ENCODE measurements around the gene GRK3.

The GRK3 gene

GRCh38 chr22:25637032-25637431 is 72.6 kb downstream of the GRK3 start:
- Histone ChIP-seq H3K4me1 (ENCODE audit: control insufficient read depth, insufficient read depth, low read length) (no peaks in the 10 kb centered on the region), H3K9me3 (ENCODE audit: control insufficient read depth, insufficient read depth, low read length) (no peaks in the 10 kb centered on the region), H3K36me3 (ENCODE audit: control insufficient read depth, insufficient read depth, low read length) (no peaks in the 10 kb centered on the region), H3K27me3 (ENCODE audit: control insufficient read depth, insufficient read depth, low read length) (no peaks in the 10 kb centered on the region), H3K4me3 (ENCODE audit: low read depth, low read length) (no peak overlapping the region), H3K9ac (ENCODE audit: low read depth, low read length) (no peak overlapping the region)

- Histone ChIP-seq H3K4me1 (ENCODE audit: control insufficient read depth, insufficient read depth, low read length) (no peaks in the 10 kb centered on the region), H3K36me3 (ENCODE audit: control insufficient read depth, insufficient read depth, low read length) (no peaks in the 10 kb centered on the region), H3K9ac (ENCODE audit: low read depth, low read length) (no peak overlapping the region)
Measured at GRCh38 chr22:25637672-25638071, 73.2 kb downstream of the GRK3 start.

GRCh38 chr22:25638638-25639037 is 74.2 kb downstream of the GRK3 start:
- Histone ChIP-seq H3K4me3 (ENCODE audit: low read depth, low read length) (no peak overlapping the region), H3K27me3 (ENCODE audit: control insufficient read depth, insufficient read depth, low read length) (no peaks in the 10 kb centered on the region), H3K4me1 (ENCODE audit: control insufficient read depth, insufficient read depth, low read length) (peaks cover 7% of the 10 kb centered on the region), H3K9ac (ENCODE audit: low read depth, low read length) (no peak overlapping the region), H3K36me3 (ENCODE audit: control insufficient read depth, insufficient read depth, low read length) (no peaks in the 10 kb centered on the region), H3K9me3 (ENCODE audit: control insufficient read depth, insufficient read depth, low read length) (no peaks in the 10 kb centered on the region)

More at GRCh38 chr22:25637672-25638071, 73.2 kb downstream of the GRK3 start:
- Histone ChIP-seq H3K4me3 (ENCODE audit: low read depth, low read length) (no peak overlapping the region), H3K27me3 (ENCODE audit: control insufficient read depth, insufficient read depth, low read length) (no peaks in the 10 kb centered on the region), H3K9me3 (ENCODE audit: control insufficient read depth, insufficient read depth, low read length) (no peaks in the 10 kb centered on the region)

GRCh38 chr22:25641650-25642049 is 77.2 kb downstream of the GRK3 start:
- peaks cover 10% of the 10 kb centered on the region for H3K4me1 ChIP-seq (ENCODE audit: control insufficient read depth, insufficient read depth, low read length)
- H3K9ac ChIP-seq (ENCODE audit: low read depth, low read length): no peak overlapping the region
- H3K27me3 ChIP-seq (ENCODE audit: control insufficient read depth, insufficient read depth, low read length): no peaks in the 10 kb centered on the region
- no peaks in the 10 kb centered on the region for H3K9me3 ChIP-seq (ENCODE audit: control insufficient read depth, insufficient read depth, low read length)
- no peaks in the 10 kb centered on the region for H3K36me3 ChIP-seq (ENCODE audit: control insufficient read depth, insufficient read depth, low read length)
- H3K4me3 ChIP-seq (ENCODE audit: low read depth, low read length): no peak overlapping the region

- H3K9me3 ChIP-seq (ENCODE audit: control insufficient read depth, insufficient read depth, low read length): no peaks in the 10 kb centered on the region
- peaks cover 10% of the 10 kb centered on the region for H3K4me1 ChIP-seq (ENCODE audit: control insufficient read depth, insufficient read depth, low read length)
- no peaks in the 10 kb centered on the region for H3K27me3 ChIP-seq (ENCODE audit: control insufficient read depth, insufficient read depth, low read length)
- no peaks in the 10 kb centered on the region for H3K36me3 ChIP-seq (ENCODE audit: control insufficient read depth, insufficient read depth, low read length)
- no peak overlapping the region for H3K9ac ChIP-seq (ENCODE audit: low read depth, low read length)
- H3K4me3 ChIP-seq (ENCODE audit: low read depth, low read length): no peak overlapping the region
Measured at GRCh38 chr22:25643232-25644000, 78.9 kb downstream of the GRK3 start.

- no peak overlapping the region for H3K9ac ChIP-seq (ENCODE audit: low read depth, low read length)
- H3K9me3 ChIP-seq (ENCODE audit: control insufficient read depth, insufficient read depth, low read length): no peaks in the 10 kb centered on the region
- H3K4me3 ChIP-seq (ENCODE audit: low read depth, low read length): no peak overlapping the region
- H3K36me3 ChIP-seq (ENCODE audit: control insufficient read depth, insufficient read depth, low read length): no peaks in the 10 kb centered on the region
- peaks cover 10% of the 10 kb centered on the region for H3K4me1 ChIP-seq (ENCODE audit: control insufficient read depth, insufficient read depth, low read length)
- H3K27me3 ChIP-seq (ENCODE audit: control insufficient read depth, insufficient read depth, low read length): no peaks in the 10 kb centered on the region
Measured at GRCh38 chr22:25644122-25644521, 79.6 kb downstream of the GRK3 start.

GRCh38 chr22:25645266-25645665 is 80.8 kb downstream of the GRK3 start:
- Histone ChIP-seq H3K9ac (ENCODE audit: low read depth, low read length) (no peak overlapping the region), H3K36me3 (ENCODE audit: control insufficient read depth, insufficient read depth, low read length) (no peaks in the 10 kb centered on the region), H3K27me3 (ENCODE audit: control insufficient read depth, insufficient read depth, low read length) (no peaks in the 10 kb centered on the region), H3K4me3 (ENCODE audit: low read depth, low read length) (no peak overlapping the region), H3K4me1 (ENCODE audit: control insufficient read depth, insufficient read depth, low read length) (peaks cover 10% of the 10 kb centered on the region), H3K9me3 (ENCODE audit: control insufficient read depth, insufficient read depth, low read length) (no peaks in the 10 kb centered on the region)

- Histone ChIP-seq H3K36me3 (ENCODE audit: control insufficient read depth, insufficient read depth, low read length) (no peaks in the 10 kb centered on the region), H3K9me3 (ENCODE audit: control insufficient read depth, insufficient read depth, low read length) (no peaks in the 10 kb centered on the region), H3K9ac (ENCODE audit: low read depth, low read length) (no peak overlapping the region), H3K27me3 (ENCODE audit: control insufficient read depth, insufficient read depth, low read length) (no peaks in the 10 kb centered on the region), H3K4me3 (ENCODE audit: low read depth, low read length) (no peak overlapping the region), H3K4me1 (ENCODE audit: control insufficient read depth, insufficient read depth, low read length) (peaks cover 10% of the 10 kb centered on the region)
Measured at GRCh38 chr22:25645964-25646363, 81.5 kb downstream of the GRK3 start.

GRCh38 chr22:25650833-25651232 is 86.4 kb downstream of the GRK3 start:
- Histone ChIP-seq H3K4me3 (ENCODE audit: low read depth, low read length) (no peak overlapping the region), H3K36me3 (ENCODE audit: control insufficient read depth, insufficient read depth, low read length) (no peaks in the 10 kb centered on the region), H3K9ac (ENCODE audit: low read depth, low read length) (no peak overlapping the region), H3K9me3 (ENCODE audit: control insufficient read depth, insufficient read depth, low read length) (no peaks in the 10 kb centered on the region), H3K4me1 (ENCODE audit: control insufficient read depth, insufficient read depth, low read length) (no peaks in the 10 kb centered on the region), H3K27me3 (ENCODE audit: control insufficient read depth, insufficient read depth, low read length) (no peaks in the 10 kb centered on the region)

GRCh38 chr22:25651332-25652085 is 87.0 kb downstream of the GRK3 start:
- no peak overlapping the region for H3K9ac ChIP-seq (ENCODE audit: low read depth, low read length)
- H3K4me3 ChIP-seq (ENCODE audit: low read depth, low read length): no peak overlapping the region
- H3K36me3 ChIP-seq (ENCODE audit: control insufficient read depth, insufficient read depth, low read length): no peaks in the 10 kb centered on the region
- H3K27me3 ChIP-seq (ENCODE audit: control insufficient read depth, insufficient read depth, low read length): no peaks in the 10 kb centered on the region
- no peaks in the 10 kb centered on the region for H3K9me3 ChIP-seq (ENCODE audit: control insufficient read depth, insufficient read depth, low read length)
- no peaks in the 10 kb centered on the region for H3K4me1 ChIP-seq (ENCODE audit: control insufficient read depth, insufficient read depth, low read length)

GRCh38 chr22:25654676-25655075 is 90.2 kb downstream of the GRK3 start:
- Histone ChIP-seq H3K27me3 (ENCODE audit: control insufficient read depth, insufficient read depth, low read length) (no peaks in the 10 kb centered on the region), H3K9me3 (ENCODE audit: control insufficient read depth, insufficient read depth, low read length) (no peaks in the 10 kb centered on the region), H3K4me3 (ENCODE audit: low read depth, low read length) (no peak overlapping the region), H3K9ac (ENCODE audit: low read depth, low read length) (no peak overlapping the region), H3K4me1 (ENCODE audit: control insufficient read depth, insufficient read depth, low read length) (no peaks in the 10 kb centered on the region), H3K36me3 (ENCODE audit: control insufficient read depth, insufficient read depth, low read length) (no peaks in the 10 kb centered on the region)

- no peaks in the 10 kb centered on the region for H3K27me3 ChIP-seq (ENCODE audit: control insufficient read depth, insufficient read depth, low read length)
- H3K36me3 ChIP-seq (ENCODE audit: control insufficient read depth, insufficient read depth, low read length): no peaks in the 10 kb centered on the region
- no peak overlapping the region for H3K4me3 ChIP-seq (ENCODE audit: low read depth, low read length)
- H3K4me1 ChIP-seq (ENCODE audit: control insufficient read depth, insufficient read depth, low read length): no peaks in the 10 kb centered on the region
- no peaks in the 10 kb centered on the region for H3K9me3 ChIP-seq (ENCODE audit: control insufficient read depth, insufficient read depth, low read length)
- H3K9ac ChIP-seq (ENCODE audit: low read depth, low read length): no peak overlapping the region
Measured at GRCh38 chr22:25655371-25655935, 91.0 kb downstream of the GRK3 start.

Data from iPS-15b (cell line).